ENCODE results near the gene CRK.
"Not testable (repeated sequence)": the region's sequence is repeated elsewhere in the genome, so short reads cannot be mapped to it uniquely, and the experiment has no call there.

The CRK gene

GRCh38 chr17:1420163-1420562, 35.9 kb downstream of the CRK start:
- no peak for DNase-seq

GRCh38 chr17:1418476-1418875, 37.6 kb downstream of the CRK start:
- not testable (repeated sequence) for DNase-seq

DNA sequence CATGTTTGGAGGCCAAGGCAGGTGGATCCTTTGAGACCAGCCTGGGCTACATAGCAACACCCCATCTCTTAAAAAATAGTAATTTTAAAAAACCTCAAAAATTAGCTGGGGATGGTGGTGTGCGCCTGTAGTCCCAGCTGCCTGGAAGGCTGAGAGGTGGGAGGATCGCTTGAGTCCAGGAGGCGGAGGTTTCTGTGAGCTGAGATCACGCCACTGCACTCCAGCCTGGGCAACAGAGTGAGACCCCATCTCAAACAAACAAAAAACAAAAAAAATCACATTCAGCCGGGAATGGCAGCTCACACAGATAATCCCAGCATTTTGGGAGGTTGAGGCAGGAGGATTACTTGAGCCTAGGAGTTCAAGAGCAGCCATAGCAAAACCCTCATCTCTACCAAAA, 39.6 kb downstream of the CRK start:
- no peak for DNase-seq

GRCh38 chr17:1414634-1415033, 41.4 kb downstream of the CRK start:
- no peak for DNase-seq

DNA sequence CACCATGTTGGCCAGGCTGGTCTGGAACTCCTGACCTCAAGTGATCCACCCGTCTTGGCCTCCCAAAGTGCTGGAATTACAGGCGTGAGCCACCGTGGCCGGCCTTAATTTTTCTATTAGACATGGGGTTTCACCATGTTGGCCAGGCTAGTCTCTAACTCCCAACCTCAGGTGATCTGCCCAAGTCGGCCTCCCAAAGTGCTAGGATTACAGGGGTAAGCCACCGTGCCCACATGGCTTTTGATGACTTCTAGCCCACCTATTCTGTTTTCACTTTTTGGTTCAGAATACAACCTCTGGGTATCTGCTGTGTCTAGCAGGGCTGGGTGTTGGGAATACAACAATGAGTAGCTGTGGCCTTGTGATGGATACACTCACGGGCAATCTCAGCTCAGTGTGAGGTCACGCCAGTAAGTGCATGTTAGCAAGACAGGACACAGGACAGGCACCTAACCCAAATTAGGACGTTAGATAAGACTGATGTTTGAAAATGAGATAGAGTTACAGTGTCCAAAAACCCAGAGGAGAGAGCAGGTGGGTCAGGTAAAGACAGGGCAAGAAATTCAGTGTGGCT, 41.9 kb downstream of the CRK start:
- DNase-seq, result no peak

DNA sequence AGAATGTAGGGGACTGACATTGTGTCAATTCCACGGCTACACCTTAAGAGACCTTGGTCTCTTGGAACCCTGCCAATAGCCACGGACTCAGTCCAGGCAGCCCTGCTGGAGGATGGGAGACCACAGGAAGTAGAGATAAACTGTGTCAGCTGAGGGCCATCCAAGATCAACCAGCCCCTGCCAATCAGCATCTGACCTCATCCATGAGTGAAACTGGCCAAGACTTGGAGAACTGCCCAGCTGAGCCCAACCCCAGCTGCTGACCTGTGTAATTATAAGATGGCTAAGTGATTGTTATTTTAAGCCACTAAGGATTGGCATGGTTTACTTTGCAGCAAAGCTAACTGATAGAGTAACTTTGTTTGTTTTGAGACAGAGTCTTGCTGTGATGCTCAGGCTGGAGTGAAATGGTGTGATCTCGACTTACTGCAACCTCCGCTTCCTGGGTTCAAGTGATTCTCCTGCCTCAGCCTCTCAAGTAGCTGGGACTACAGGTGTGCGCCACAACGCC, 42.7 kb downstream of the CRK start:
- peak; percentile 91 for DNase-seq

GRCh38 chr17:1412185-1413110, 43.6 kb downstream of the CRK start:
- DNase-seq, result peak; percentile 51

DNA sequence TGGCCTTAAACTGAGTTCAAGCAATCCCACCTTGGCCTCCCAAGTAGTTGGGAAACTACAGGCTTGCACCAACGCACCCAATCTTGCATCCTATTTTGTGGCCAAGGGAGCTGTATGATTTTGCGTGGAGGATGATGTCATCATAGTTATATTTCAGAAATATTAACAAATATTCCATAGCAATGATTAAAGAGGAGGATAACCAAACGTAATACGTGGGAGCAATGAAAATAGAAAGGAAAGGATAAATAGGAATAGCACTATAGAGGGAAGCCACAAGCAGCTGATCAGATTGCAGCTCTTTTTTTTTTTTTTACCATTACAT, 53.8 kb downstream of the CRK start:
- DNase-seq, result no peak

GRCh38 chr17:1399679-1400512, 56.1 kb downstream of the CRK start, which contains the start of gene YWHAE:
Gene YWHAE, minus strand, starts transcription at chr17:1400222. Its CDS starts 112 bp downstream, at chr17:1400110.
- peak; percentile 94 for DNase-seq

DNA sequence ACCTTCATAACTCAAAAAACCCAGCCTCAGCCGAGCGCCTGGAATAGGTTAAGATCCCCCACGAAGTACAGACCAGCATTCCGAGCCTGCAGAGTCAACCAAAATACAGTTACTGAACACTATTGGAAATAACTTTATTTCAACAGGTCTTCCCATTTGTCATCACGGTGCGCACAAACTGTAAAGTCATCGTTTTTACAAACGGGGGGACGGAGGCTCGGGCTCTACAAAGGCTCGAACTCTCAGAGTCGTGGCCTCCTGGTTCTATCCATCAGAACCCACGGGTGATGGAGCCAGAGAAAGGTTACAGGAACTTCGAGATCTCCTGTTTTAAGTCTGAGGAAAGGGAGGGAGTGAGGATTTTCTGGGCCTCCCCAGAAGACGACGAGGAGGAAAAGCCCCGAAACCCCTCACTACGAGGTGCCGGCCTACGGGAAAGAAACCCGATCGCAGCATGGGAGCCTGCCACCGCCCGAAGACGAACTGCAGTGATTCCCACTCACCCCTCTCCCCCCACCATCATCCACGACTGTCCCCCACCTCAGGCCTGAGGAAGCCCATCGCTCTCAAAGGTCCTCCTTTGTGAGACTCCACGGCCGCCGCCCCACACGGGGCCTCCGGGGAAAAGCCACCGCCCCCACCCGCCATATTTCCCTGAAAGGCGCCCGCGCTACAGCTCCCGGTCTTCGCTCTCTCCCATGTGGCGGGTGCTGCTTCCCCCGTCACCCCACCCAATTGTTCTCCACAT, 56.9 kb downstream of the CRK start:
- DNase-seq, result peak; percentile 12

GRCh38 chr17:1398028-1398427, 58.0 kb downstream of the CRK start:
- DNase-seq, result no peak

- DNase-seq, result not testable (repeated sequence)
Observed at GRCh38 chr17:1395876-1396665, 60.0 kb downstream of the CRK start.

DNA sequence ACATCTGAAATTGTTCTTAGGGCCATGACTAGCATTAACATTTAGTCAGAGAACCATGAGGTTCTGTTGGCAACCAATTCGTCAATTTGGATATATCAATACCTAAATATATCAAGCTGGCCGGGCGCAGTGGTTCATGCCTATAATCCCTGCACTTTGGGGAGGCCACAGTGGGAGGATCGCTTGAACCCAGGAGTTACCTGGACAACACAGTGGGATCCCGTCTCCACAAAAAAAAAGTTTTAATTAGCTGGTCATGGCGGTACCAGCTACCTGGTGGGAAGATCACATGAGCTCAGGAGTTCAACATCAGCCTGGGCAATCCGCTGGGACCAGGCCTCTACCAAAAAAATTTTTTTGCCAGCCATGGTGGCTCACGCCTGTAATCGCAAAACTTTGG, 64.5 kb downstream of the CRK start:
- no peak for DNase-seq

DNA sequence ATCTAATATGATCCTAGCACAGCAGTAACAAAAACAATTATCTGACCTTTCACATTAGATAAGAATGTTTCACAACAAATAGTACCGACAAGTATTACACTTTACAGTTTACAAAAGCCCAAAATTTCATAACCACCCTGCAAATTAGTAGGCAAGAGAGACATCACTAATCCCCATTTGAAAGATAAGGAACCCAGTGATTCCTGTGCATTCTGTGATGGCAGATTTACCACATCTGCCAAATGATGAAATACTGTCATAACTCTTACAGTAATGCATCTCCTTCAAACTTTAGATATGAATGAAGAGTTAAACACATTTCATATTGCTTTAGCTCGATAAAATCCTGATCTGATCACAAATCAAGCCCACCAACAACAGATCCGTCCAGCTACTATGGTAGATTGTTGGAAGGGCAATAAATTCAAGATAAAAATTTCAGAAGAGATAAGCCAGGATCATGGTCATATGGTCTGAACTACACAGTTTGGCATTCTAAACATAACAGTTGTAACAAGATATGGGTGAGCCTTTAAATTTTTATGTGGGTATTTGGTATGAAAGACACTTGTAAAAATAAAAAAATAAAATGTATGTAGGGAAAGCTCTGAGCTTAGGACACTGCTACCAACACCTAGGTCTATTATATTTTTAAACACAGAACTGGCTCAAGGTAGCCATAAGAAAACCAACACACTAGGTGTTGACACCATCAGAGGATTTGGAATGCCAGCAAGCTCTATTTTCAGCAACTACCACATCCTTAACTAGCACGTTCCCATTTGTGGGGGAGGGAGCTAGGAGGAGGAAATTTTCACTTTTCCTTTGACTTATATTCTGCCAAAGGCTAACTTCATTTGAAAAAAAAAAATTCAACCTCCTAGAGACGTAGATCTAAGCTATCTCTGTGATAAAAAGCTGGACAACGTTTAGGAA, 65.3 kb downstream of the CRK start:
- DNase-seq, result peak; percentile 89

DNA sequence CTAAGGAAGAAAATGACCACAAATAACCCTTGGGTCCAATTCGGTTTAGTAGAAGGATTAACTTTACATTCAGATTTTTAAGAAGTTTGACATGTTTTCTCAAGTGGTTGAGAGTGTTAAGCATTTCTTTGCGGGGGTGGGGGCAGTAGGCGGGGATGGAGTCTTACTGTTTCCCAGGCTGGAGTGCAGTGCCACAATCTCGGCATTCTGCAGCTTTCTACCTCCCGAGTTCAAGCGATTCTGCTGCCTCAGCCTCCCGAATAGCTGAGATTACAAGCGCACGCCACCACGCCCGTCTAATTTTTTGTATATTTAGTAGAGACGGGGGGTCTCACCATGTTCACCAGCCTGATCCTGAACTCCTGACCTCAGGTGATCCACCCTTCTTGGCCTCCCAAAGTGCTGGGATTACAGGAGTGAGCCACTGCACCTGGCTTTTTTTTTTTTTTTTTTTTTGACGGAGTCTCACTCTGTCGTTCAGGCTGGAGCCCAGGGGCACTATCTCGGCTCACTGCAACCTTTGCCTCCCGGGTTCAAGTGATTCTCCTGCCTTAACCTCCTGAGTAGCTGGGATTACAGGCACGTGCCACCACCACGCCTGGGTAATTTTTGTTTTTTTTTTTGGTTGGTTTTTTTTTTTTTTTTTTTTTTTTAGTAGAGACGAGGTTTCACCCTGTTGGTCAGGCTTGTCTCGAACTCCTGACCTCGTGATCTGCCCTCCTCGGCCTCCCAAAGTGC, 68.4 kb downstream of the CRK start:
- not testable (repeated sequence) for DNase-seq

DNA sequence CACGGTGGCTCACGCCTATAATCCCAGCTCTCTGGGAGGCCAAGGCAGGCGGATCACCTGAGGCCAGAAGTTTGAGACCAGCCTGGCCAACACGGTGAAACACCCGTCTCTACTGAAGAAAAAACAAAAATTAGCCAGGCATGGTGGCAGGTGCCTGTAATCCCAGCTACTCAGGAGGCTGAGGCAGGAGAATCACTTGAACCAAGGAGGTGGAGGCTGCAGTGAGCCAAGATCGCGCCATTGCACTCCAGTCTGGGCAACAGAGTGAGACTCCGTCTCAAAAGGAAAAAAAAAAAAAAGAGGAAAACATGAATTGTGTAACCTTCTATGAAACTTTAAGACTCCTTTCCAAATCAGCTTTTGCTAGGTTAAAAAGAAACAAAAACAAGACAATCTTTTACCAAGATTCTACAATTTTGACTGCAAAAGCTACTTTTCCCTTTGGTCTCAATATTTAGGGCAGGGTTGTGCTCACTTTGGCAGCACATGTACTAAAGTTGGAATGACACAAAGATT, 69.3 kb downstream of the CRK start:
- DNase-seq, result not testable (repeated sequence)

DNA sequence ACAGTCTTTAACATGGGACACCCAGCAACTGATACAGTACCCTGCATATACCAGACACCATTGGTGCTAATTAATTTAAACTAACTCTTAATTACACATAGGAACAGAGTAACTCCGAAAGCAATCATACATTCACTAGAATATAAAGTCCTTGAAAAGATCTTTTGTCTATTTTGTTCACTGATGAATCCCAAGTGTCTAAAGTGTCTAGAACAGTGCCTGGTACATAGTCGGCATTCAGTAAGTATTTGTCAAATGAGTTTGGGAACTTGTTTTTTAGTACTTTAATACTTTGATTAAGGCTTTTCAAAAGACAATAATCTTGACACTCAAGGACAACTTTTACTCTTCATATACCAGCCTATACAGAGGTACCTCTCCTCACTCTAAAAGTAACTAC, 69.8 kb downstream of the CRK start:
- no peak for DNase-seq

- no peak for DNase-seq
Observed at GRCh38 chr17:1385861-1386260, 70.2 kb downstream of the CRK start.

DNA sequence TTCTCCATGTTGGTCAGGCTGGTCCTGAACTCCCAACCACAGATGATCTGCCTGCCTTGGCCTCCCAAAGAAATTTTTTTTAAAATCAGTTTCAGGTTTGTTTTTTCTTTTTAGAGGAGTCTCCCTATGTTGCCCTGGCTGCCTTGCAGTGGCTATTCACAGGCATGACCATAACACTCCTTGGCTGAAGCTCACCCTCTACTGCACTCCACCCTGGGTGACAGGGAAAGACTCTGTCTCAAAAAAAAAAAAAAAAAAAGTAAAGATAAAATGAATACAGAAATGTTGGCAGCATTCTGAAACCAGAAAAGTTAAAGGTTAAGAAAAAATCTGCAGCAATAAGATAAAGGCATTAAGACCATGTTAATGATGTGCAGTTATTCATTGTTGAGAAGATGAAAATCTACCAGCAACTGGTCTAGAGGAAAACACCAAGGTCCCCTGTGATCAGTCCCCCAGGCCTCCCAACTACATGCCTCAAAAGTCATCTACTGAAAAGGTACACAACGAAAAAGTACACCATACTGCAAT, 71.1 kb downstream of the CRK start:
- no peak for DNase-seq

All from NCI-H226 (cell line).